B cell (primary cell): ENCODE results near the gene CNOT6. TPM values are rescaled to one million over a fixed set of nuclear protein-coding genes. Genes with fewer than 3 reads are reported as not detected.

Source experiments
- ATAC-seq: fragments of 200-7000 bp; cut with Tn5 transposase; one replicate; pipeline ENCODE4 v1.10.0; 2021; ENCODE audit warnings: low read depth, mild to moderate bottlenecking, moderate number of reproducible peaks, moderate library complexity
- CTCF ChIA-PET: fragments of 350-600 bp; sonication (Branson Sonifier 250); formaldehyde crosslinking; loops from one replicate; lab custom pipeline; 2021; ENCODE audit warnings: antibody characterized with exemption, inconsistent platforms; lab: Charles Lee
- POLR2A ChIA-PET: fragments of 350-600 bp; sonication (Branson Sonifier 250); formaldehyde crosslinking; loops from one replicate; lab custom pipeline; 2021; ENCODE audit warnings: antibody characterized with exemption; lab: Charles Lee
- DNase-seq: peaks from one replicate; pipeline ENCODE4 v3.0.0; 2013
- H2AFZ ChIP-seq: 2 replicates; pipeline ENCODE4 v1.6.1; 2012; ENCODE audit warnings: mild to moderate bottlenecking, low read depth, low read length; ENCODE audit not compliant: insufficient read depth, poor library complexity, severe bottlenecking
- H3K27ac ChIP-seq, 2 donors: 1 replicate in 1 of 2; 2 replicates in 1 of 2; pipeline ENCODE4 v1.5.1; 2012 to 2013; ENCODE audit warnings: low read length in 2 of 2, mild to moderate bottlenecking in 2 of 2, moderate library complexity in 1 of 2
- H3K27me3 ChIP-seq, 4 experiments: fragments of 200-600 bp in 1 of 4; sonication (generic) in 1 of 4; replicated peaks in 1 of 4; 1 replicate in 2 of 4; 2 replicates in 2 of 4; pipeline versions ENCODE4 v1.6.1 to v1.7.0; 2013 to 2016; ENCODE audit warnings: low read length in 3 of 4, mild to moderate bottlenecking in 2 of 4, mixed read lengths in 1 of 4, moderate library complexity in 1 of 4; ENCODE audit not compliant: insufficient read depth in 4 of 4, control insufficient read depth in 3 of 4; ENCODE audit errors: control extremely low read depth in 1 of 4
- H3K36me3 ChIP-seq, 2 experiments: replicated peaks in 1 of 2; 1 replicate in 1 of 2; 2 replicates in 1 of 2; pipeline versions ENCODE4 v1.6.1 to v1.7.1; 2013; ENCODE audit warnings: low read length in 1 of 2; ENCODE audit not compliant: insufficient read depth in 2 of 2, control insufficient read depth in 1 of 2; ENCODE audit errors: control extremely low read depth in 1 of 2, extremely low read depth in 1 of 2
- H3K4me1 ChIP-seq, 2 donors: fragments of 200-600 bp in 1 of 2; sonication (generic) in 1 of 2; 1 replicate in 1 of 2; 2 replicates in 1 of 2; pipeline versions ENCODE4 v1.5.1 to v1.6.1; 2013 to 2017; ENCODE audit warnings: low read length in 2 of 2; ENCODE audit not compliant: control insufficient read depth in 2 of 2, insufficient read depth in 2 of 2
- H3K4me2 ChIP-seq: replicated peaks from 2 replicates; pipeline ENCODE3; 2012; ENCODE audit warnings: mild to moderate bottlenecking, low read depth, low read length; ENCODE audit not compliant: poor library complexity, severe bottlenecking
- H3K4me3 ChIP-seq, 5 experiments: fragments of 200-600 bp in 1 of 5; sonication (generic) in 1 of 5; 1 replicate in 3 of 5; 2 replicates in 2 of 5; pipeline versions ENCODE4 v1.5.1 to v1.7.0; 2011 to 2016; ENCODE audit warnings: low read length in 4 of 5, mild to moderate bottlenecking in 4 of 5, low read depth in 2 of 5, control low read depth in 1 of 5, moderate library complexity in 1 of 5; ENCODE audit not compliant: insufficient read depth in 1 of 5; ENCODE audit errors: control extremely low read depth in 1 of 5, extremely low read depth in 1 of 5
- H3K79me2 ChIP-seq: fragments of 200-600 bp; sonication (generic); one replicate; pipeline ENCODE4 v1.6.0; 2016; ENCODE audit warnings: low read length; ENCODE audit not compliant: control insufficient read depth, insufficient read depth
- H3K9ac ChIP-seq: fragments of 200-600 bp; sonication (generic); 2 replicates; pipeline ENCODE4 v1.6.1; 2017; ENCODE audit warnings: mild to moderate bottlenecking, low read length, moderate library complexity
- H3K9me3 ChIP-seq, 3 donors: one replicate each; pipeline versions ENCODE4 v1.6.1 to v1.7.1; 2013; ENCODE audit warnings: low read length in 2 of 3; ENCODE audit not compliant: control insufficient read depth in 2 of 3, insufficient read depth in 1 of 3; ENCODE audit errors: control extremely low read depth in 1 of 3
- H4K20me1 ChIP-seq: 2 replicates; pipeline ENCODE4 v1.6.0; 2012; ENCODE audit warnings: mild to moderate bottlenecking, low read length; ENCODE audit not compliant: insufficient read depth, control insufficient read depth, poor library complexity, severe bottlenecking
- H3K27ac Mint-ChIP-seq: one replicate; pipeline ENCODE4 v1.8.0; 2021; ENCODE audit warnings: mixed read lengths
- H3K27me3 Mint-ChIP-seq: one replicate; pipeline ENCODE4 v1.8.0; 2021; ENCODE audit warnings: mixed read lengths
- H3K4me1 Mint-ChIP-seq: one replicate; pipeline ENCODE4 v1.8.0; 2021; ENCODE audit warnings: mixed read lengths
- H3K4me3 Mint-ChIP-seq: one replicate; pipeline ENCODE4 v1.8.0; 2021; ENCODE audit warnings: mixed read lengths
- H3K9me3 Mint-ChIP-seq: one replicate; pipeline ENCODE4 v1.8.0; 2022; ENCODE audit warnings: mixed read lengths; ENCODE audit not compliant: insufficient read depth
- CTCF ChIP-seq: fragments of 200-600 bp; IDR thresholded peaks from one replicate; pipeline ENCODE4 v1.8.0; 2022; ENCODE audit warnings: antibody characterized with exemption, mild to moderate bottlenecking
- EZH2 ChIP-seq: IDR thresholded peaks from 2 replicates; pipeline ENCODE4 v1.6.1; 2012; ENCODE audit warnings: borderline replicate concordance, low read depth, mild to moderate bottlenecking, moderate library complexity, low read length; ENCODE audit not compliant: insufficient read depth, poor library complexity, severe bottlenecking
- WGBS: methylation state at CpG from one replicate; pipeline ENCODE4 v1.1.5; 2013; ENCODE audit warnings: missing lambda C conversion rate; ENCODE audit not compliant: insufficient coverage; 5-methylcytosine and 5-hydroxymethylcytosine counted together
- intact Hi-C: fragments of 100-400 bp; cut with micrococcal nuclease; formaldehyde crosslinking; loops from one replicate; pipeline ENCODE4 v1.10.0; 2022
- polyA plus RNA-seq: library from polyadenylated mRNA; depleted of rRNA; stranded (reverse); fragments of >200 nt; gene quantifications from 2 replicates; pipeline ENCODE4 v1.2.3, GENCODE V29; 2012
- total RNA-seq, 2 donors: library from RNA; stranded (reverse); fragments of 120-200 nt in 1 of 2; gene quantifications; 1 replicate in 1 of 2; 2 replicates in 1 of 2; pipeline versions ENCODE4 v1.2.3 to v1.2.4, GENCODE V29; 2013 to 2022

Gene CNOT6
- total and polyA plus RNA-seq, 2 donors (not counting 1 experiment from before 2014, with no cell fraction given): 4.3 to 31.1 TPM

GRCh38 chr5:180555168-180555921, 61.2 kb downstream of the CNOT6 start:
- H3K27ac ChIP-seq: no peak overlapping the region
- H3K27me3 Mint-ChIP-seq: no peaks in the 10 kb centered on the region
- no peaks in the 10 kb centered on the region for H3K9me3 Mint-ChIP-seq
- peaks cover 9 to 27% of the 10 kb centered on the region in 2 experiments for H3K36me3 ChIP-seq
- no peak overlapping the region for H3K27ac Mint-ChIP-seq
- peaks cover 12% of the 10 kb centered on the region for H4K20me1 ChIP-seq
- no peak overlapping the region for H3K4me2 ChIP-seq
- intact Hi-C loops: no loop called here
- CTCF ChIA-PET: interaction anchor here (1.0 kb wide), 1 partner anchor 17 kb away, joined by 4 read pairs; no protein-coding TSS in a partner anchor
- POLR2A ChIA-PET: no interaction called here
- no peak for DNase-seq
- no peak for ATAC-seq
- H3K4me3 ChIP-seq: no peak overlapping the region
- WGBS: 94% methylated on average over 2 of the region's 7 CpGs
- no peaks in the 10 kb centered on the region for H3K4me1 ChIP-seq
- no peaks in the 10 kb centered on the region for H3K27me3 ChIP-seq
- peaks cover 27% of the 10 kb centered on the region for H3K79me2 ChIP-seq
- TF ChIP-seq CTCF (no peak), EZH2 (no peak)
- no peaks in the 10 kb centered on the region for H3K4me1 Mint-ChIP-seq
- no peak overlapping the region for H3K4me3 Mint-ChIP-seq
- H2AFZ ChIP-seq: no peak overlapping the region
- no peaks in the 10 kb centered on the region for H3K9me3 ChIP-seq
- H3K9ac ChIP-seq: no peak overlapping the region

GRCh38 chr5:180557217-180557809, 63.1 kb downstream of the CNOT6 start:
- Mint-ChIP-seq H3K9me3 (no peaks in the 10 kb centered on the region), H3K27ac (no peak overlapping the region), H3K4me1 (no peaks in the 10 kb centered on the region), H3K4me3 (no peak overlapping the region), H3K27me3 (no peaks in the 10 kb centered on the region)
- Histone ChIP-seq H3K9me3 (no peaks in the 10 kb centered on the region), H3K27me3 (no peaks in the 10 kb centered on the region), H4K20me1 (peaks cover 12% of the 10 kb centered on the region), H3K4me3 (no peak overlapping the region), H3K4me1 (no peaks in the 10 kb centered on the region), H3K36me3 (peaks cover 4 to 15% of the 10 kb centered on the region in 2 experiments), H3K79me2 (peaks cover 45% of the 10 kb centered on the region), H3K4me2 (no peak overlapping the region), H3K27ac (no peak overlapping the region), H2AFZ (no peak overlapping the region), H3K9ac (no peak overlapping the region)
- TF ChIP-seq CTCF (no peak), EZH2 (no peak)
- ATAC-seq (no peak), DNase-seq (no peak)
- intact Hi-C loops: no loop called here
- POLR2A ChIA-PET: no interaction called here
- no CpG with 5 or more reads among the region's 2 CpGs for WGBS
- CTCF ChIA-PET: no interaction called here
